GM18858 (cell line): ENCODE measurements around the gene FOXRED2.
A peak's percentile ranks its signal among the peaks of the same experiment; 100 is the strongest.
"Not testable (repeated sequence)": the region's sequence is repeated elsewhere in the genome, so short reads cannot be mapped to it uniquely, and the experiment has no call there.

Experiments
- ATAC-seq: cut with Tn5 transposase; IDR thresholded peaks from one replicate; pipeline ENCODE4 v1.9.1; 2021; ENCODE audit not compliant: unreplicated experiment

FOXRED2 gene

GRCh38 chr22:36470162-36470993 is 36.5 kb downstream of the FOXRED2 start:
- no peak for ATAC-seq

DNA sequence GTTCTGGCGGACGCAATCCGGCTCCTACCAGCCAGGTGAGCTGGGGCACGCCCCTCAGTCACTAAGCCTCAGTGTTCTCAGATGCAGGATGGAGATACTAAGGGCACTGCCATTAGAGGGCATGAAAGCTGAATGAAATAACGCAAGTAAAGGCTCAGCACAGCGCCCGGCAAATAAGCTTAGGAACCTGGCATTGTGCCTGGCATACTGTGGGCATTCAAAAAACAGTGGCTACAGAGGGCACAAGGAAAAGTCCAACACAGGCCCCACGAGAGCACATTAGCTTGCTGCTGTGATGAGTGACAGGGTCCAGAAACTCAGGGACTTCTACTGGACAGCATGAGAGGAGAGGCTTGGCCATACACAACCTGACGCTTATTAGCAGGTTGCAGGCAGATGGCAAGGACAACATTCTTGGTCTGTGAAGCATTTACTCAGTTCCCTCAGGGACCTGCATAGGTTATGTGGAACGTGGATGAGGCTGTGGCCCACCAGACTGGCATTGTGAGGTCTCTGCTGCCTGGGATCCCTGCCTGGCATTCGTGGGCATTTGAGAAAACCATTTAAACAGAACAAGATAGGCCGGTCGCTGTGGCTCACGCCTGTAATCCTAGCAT is 37.6 kb downstream of the FOXRED2 start:
- no peak for ATAC-seq

GRCh38 chr22:36467946-36468345 is 38.9 kb downstream of the FOXRED2 start:
- ATAC-seq: no peak

DNA sequence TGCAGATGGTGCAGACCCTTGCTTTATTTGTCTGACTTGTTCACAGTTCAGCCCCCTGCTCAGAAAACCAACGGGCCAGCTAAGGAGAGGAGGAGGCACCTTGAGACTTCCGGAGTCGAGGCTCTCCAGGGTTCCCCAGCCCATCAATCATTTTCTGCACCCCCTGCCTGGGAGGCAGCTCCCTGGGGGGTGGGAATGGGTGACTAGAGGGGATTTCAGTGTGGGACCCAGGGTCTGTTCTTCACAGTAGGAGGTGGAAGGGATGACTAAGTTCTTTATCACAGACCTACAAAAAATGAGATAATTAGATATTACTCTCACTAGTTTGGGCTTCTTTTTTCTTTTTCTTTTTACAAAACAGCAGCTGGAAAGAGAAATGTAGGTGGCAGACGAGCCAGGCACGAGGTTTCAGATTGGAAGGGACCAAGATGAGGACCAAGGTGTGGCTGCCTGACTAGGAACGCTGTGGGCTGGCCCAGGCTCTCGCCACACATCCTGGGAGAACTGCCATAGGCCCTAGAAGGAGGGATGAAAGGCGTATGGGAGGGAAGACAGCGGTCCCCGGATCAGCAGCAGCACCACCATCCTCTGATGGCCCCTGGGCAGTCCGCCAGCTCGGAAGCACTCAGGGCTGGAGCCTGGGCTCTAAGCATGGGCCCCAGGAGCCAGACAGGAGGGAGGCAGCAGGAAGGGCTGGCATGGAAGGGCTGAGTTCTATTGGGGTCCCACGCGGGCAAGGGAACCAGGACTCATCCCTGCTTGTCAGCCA is 39.6 kb downstream of the FOXRED2 start:
- ATAC-seq: no peak

DNA sequence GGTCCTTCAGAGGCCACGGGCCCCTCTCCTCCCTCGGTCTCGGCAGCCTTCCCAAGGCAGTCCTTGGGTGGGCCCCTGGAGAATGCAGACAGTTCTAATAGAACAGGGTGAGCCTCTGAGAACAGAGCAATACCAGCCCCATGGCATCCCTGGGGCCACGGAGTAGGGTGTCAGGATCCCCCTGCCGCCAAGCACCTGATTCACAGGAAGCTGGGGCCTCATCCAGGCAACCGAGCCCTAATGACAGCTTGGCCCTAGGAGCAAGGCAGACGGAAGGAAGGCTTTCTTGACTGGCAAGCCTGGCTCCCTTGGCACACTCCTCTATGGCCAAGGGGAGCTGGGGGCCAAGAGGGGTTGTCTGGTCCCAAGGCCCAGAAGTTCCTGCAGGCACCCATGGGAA is 40.6 kb downstream of the FOXRED2 start:
- ATAC-seq: no peak

GRCh38 chr22:36465232-36466021 is 41.4 kb downstream of the FOXRED2 start:
- ATAC-seq: no peak

DNA sequence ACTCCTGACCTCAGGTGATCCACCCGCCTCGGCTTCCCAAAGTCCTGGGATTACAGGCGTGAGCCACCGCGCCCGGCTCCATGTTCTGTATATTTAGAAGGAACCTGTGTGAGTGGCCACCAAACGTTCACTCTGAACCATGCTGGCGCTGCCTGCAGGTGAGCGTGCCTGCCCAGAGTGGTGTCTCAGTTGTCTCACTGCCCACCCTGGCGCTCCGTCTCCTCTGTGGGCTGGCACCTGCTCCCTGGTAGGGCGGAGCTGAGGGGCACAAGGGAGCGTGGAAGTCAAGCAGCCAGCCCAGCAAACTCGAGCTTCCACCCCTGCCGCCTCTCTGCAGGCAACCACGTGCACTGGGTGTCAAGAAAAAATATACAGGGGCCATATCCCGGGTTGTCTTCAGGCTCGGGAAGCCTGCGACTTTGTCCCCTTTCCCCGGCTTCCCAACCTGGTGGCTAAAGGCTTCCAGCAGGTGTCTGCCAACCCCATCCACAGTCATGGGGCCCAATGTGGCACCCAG is 42.1 kb downstream of the FOXRED2 start:
- ATAC-seq: no peak

DNA sequence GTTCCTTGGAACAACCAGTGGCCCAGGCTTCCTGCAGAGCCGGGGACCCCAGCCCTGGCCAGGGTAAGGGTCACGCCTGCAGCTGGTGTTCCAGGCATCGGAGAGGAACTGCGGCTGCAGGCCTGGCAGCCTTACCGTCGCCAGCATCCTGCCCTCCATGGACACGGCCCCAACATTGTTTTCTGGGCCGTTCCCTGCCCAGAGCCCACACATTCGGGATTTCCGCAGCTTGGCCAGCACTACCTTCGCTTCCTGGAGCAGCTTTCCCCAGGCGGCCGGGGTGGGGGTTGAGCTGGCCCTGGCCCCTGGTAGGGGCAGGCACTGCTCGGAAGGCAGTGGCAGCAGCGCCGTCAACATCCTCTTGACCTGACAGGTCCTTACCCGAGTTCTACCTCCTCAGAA is 43.1 kb downstream of the FOXRED2 start:
- no peak for ATAC-seq

- no peak for ATAC-seq
Measured at GRCh38 chr22:36461665-36462649, 44.9 kb downstream of the FOXRED2 start.

DNA sequence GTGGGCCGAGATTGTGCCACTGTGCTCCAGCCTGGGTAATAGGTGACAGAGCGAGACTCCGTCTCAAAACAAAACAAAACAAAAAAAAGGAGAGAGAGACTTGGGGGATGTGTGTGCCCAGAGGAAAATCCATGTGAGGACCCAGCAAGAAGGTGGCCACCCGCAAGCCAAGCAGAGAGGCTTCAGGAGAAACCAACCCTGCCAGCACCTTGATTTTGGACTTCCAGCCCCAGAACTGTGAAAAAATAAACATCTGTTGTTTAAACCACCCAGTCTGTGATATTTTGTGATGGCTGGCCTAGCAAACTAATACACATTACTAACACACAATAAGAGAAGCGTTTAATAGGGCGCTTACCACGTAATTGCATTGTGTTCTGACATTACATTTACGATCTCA is 46.6 kb downstream of the FOXRED2 start:
- ATAC-seq: no peak

DNA sequence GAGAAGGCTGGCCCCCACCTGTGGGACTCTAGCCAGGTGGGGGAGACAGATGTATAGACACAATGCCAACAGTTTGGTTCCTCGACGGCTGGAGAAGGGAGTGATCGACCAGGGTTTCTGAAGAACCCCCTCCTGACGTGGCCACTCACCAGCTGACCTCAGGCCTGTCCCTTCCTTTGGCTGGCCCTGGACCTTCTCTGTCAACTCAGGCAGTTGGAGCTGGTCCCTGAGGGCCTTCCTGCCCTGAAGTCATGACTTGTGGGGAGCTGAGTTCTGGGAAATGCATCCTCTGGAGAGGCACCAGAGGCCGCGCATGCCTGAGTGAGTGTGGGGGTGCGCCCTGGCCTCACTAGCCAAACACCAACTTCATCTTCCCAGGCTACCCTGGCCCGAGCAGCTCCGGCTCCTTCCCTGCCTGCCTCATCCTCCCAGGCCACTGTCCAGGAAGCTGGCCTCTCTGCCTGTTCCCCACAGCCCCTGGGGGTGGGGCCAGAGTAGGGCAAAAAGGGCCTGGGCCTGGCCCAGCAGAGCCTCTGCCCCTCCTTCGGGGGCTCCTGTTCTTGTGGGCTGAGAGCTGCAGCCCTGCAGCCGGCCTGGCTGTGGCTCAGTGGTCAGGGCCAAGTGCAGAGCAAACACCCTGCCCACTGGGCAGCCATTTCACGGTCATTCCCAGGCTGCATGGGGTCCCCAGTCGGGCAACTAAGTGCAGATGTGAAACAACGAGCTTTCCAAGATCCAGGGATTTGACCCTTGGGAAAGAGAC is 49.0 kb downstream of the FOXRED2 start:
- no peak for ATAC-seq

DNA sequence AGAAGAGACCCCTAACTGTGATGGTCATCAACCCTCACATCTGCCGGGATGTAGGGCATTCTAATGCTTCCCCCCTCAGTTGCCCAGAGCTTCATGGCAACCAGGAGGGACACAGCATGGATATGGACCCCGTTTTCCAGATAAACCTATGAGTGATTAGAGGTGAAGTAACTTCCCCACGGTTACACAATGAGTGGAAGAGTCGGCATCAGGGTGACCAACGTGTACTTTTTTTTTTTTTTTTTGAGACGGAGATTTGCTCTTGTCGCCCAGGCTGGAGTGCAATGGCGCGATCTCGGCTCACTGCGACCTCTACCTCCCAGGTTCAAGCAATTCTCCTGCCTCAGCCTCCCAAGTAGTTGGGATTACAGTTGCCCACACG is 50.4 kb downstream of the FOXRED2 start:
- no peak for ATAC-seq

- no peak for ATAC-seq
Measured at GRCh38 chr22:36455571-36456463, 51.0 kb downstream of the FOXRED2 start.

GRCh38 chr22:36454916-36455570 is 51.8 kb downstream of the FOXRED2 start:
- peak; percentile 33 for ATAC-seq

DNA sequence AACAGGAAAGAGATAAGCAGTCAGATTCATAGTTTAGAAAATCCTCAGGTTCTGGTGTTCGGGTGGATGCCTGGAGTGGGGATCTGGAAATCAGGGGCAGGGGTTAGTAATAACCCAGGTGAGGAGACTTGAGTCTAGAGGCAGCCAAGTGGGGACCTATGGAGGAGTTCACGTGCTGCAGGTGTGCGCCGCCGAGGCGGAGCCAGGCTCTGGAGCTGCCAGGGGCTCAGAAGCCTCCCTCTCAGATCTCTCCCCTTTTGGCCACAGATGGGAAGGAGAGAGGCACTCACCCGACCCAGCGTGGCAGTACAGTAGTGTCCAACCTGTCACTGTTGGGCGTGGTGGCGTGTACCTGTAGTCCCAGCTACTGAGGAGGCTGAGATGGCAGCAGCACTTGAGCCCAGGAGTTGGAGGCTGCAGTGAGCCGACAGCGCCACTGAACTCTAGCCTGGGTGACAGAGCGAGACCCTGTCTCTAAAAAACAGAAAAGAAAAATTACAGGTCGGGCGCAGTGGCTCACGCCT is 52.9 kb downstream of the FOXRED2 start:
- no peak for ATAC-seq

- not testable (repeated sequence) for ATAC-seq
Measured at GRCh38 chr22:36452978-36453607, 53.7 kb downstream of the FOXRED2 start.
